SU-DHL-6 (cell line): ENCODE data around the gene SSNA1.

Source experiments
- H2AFZ ChIP-seq: fragments of 200-600 bp; sonication (generic); 2 replicates; pipeline ENCODE4 v1.6.1; 2014; ENCODE audit warnings: low read depth, mild to moderate bottlenecking, moderate library complexity, mixed read lengths, antibody characterized with exemption, low read length; ENCODE audit not compliant: severe bottlenecking
- H3F3A ChIP-seq: fragments of 200-600 bp; shearing (Covaris generic); 2 replicates; pipeline ENCODE4 v1.6.0; 2016; ENCODE audit warnings: antibody characterized with exemption, mild to moderate bottlenecking; ENCODE audit not compliant: insufficient read depth
- H3K27ac ChIP-seq: fragments of 200-600 bp; sonication (generic); 2 replicates; pipeline ENCODE4 v1.5.1; 2016; ENCODE audit warnings: low read depth, mild to moderate bottlenecking, low read length, moderate library complexity, mixed read lengths
- H3K27me3 ChIP-seq: fragments of 200-600 bp; sonication (generic), shearing (Covaris generic); 2 replicates; pipeline ENCODE4 v1.6.0; 2014; ENCODE audit warnings: mild to moderate bottlenecking, low read length
- H3K36me3 ChIP-seq: fragments of 200-600 bp; sonication (generic); 2 replicates; pipeline ENCODE4 v1.6.1; 2014; ENCODE audit warnings: mild to moderate bottlenecking, low read length, mixed read lengths
- H3K4me2 ChIP-seq: fragments of 300-600, 200-600 bp; shearing (Covaris generic), sonication (generic); 2 replicates; pipeline ENCODE4 v1.6.0; 2014; ENCODE audit warnings: low read length, low read depth, mild to moderate bottlenecking; ENCODE audit not compliant: poor library complexity, severe bottlenecking
- H3K4me3 ChIP-seq: fragments of 200-600 bp; sonication (generic); 2 replicates; pipeline ENCODE4 v1.5.1; 2014; ENCODE audit warnings: antibody characterized with exemption, low read length, mild to moderate bottlenecking, mixed read lengths; ENCODE audit not compliant: insufficient read depth, poor library complexity, severe bottlenecking
- H3K79me2 ChIP-seq: fragments of 200-600 bp; sonication (generic); 2 replicates; pipeline ENCODE4 v1.6.1; 2014; ENCODE audit warnings: mild to moderate bottlenecking, low read length, moderate library complexity; ENCODE audit not compliant: insufficient read depth
- H3K9ac ChIP-seq: fragments of 200-600 bp; sonication (generic); 2 replicates; pipeline ENCODE4 v1.7.0; 2014; ENCODE audit warnings: mild to moderate bottlenecking, low read length
- H3K9me2 ChIP-seq: fragments of 200-600 bp; sonication (generic); replicated peaks from 2 replicates; pipeline ENCODE4 v1.6.1; 2014; ENCODE audit warnings: low read length; ENCODE audit not compliant: insufficient read depth
- H3K9me3 ChIP-seq: fragments of 200-600 bp; sonication (generic); 2 replicates; pipeline ENCODE4 v1.6.1; 2014; ENCODE audit warnings: low read length, mixed read lengths; ENCODE audit not compliant: insufficient read depth
- H4K20me1 ChIP-seq: fragments of 200-600 bp; sonication (generic); 2 replicates; pipeline ENCODE4 v1.6.1; 2014; ENCODE audit warnings: low read depth, mild to moderate bottlenecking, antibody characterized with exemption, low read length, moderate library complexity, mixed read lengths
- EZH2phosphoT487 ChIP-seq: fragments of 200-600 bp; sonication (generic), shearing (Covaris generic); conservative IDR thresholded peaks from 2 replicates; pipeline ENCODE4 v1.6.1; 2018; ENCODE audit warnings: mild to moderate bottlenecking, antibody characterized with exemption, low read length, moderate library complexity, mixed read lengths
- TF ChIP-seq, protein P1 (sequence below): fragments of 200-600 bp; sonication (generic); IDR thresholded peaks from one replicate; pipeline ENCODE4 v1.5.1; 2017; ENCODE audit warnings: antibody characterized with exemption, mild to moderate bottlenecking, low read length, moderate library complexity; ENCODE audit not compliant: insufficient read depth, poor library complexity, severe bottlenecking

SSNA1 gene

DNA sequence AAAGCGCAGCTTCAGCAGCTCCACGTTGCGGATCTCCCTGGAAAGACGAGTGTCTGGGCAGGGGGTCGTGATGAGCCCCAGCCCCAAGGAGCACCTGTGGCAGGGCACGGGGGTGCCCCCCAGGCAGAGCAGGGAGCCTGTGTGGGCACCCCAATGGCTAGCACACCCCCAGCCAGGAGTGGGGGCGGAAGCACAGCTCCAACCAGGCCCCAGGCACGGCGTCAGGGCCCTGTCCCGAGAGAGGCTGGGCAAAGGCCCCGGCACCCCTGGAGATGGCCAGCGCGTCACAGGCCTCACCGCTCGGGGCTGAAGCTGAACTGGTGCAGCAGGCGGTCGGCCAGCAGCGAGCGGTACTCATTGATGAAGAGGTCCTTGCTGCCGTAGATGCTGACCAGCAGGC is 8.0 kb upstream of the SSNA1 start:
- no peaks in the 10 kb centered on the region for H3K9me3 ChIP-seq
- H3K27me3 ChIP-seq, result no peaks in the 10 kb centered on the region
- no peaks in the 10 kb centered on the region for H3K9me2 ChIP-seq
- no peaks in the 10 kb centered on the region for H3F3A ChIP-seq
- H4K20me1 ChIP-seq, result no peaks in the 10 kb centered on the region
- no peak overlapping the region for H2AFZ ChIP-seq
- H3K4me3 ChIP-seq, result no peak overlapping the region
- H3K36me3 ChIP-seq, result no peaks in the 10 kb centered on the region
- no peak overlapping the region for H3K9ac ChIP-seq
- H3K27ac ChIP-seq, result no peak overlapping the region
- TF ChIP-seq, protein P1, sequence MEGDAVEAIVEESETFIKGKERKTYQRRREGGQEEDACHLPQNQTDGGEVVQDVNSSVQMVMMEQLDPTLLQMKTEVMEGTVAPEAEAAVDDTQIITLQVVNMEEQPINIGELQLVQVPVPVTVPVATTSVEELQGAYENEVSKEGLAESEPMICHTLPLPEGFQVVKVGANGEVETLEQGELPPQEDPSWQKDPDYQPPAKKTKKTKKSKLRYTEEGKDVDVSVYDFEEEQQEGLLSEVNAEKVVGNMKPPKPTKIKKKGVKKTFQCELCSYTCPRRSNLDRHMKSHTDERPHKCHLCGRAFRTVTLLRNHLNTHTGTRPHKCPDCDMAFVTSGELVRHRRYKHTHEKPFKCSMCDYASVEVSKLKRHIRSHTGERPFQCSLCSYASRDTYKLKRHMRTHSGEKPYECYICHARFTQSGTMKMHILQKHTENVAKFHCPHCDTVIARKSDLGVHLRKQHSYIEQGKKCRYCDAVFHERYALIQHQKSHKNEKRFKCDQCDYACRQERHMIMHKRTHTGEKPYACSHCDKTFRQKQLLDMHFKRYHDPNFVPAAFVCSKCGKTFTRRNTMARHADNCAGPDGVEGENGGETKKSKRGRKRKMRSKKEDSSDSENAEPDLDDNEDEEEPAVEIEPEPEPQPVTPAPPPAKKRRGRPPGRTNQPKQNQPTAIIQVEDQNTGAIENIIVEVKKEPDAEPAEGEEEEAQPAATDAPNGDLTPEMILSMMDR, result no peak
- TF ChIP-seq EZH2phosphoT487, result no peak
- no peak overlapping the region for H3K4me2 ChIP-seq
- H3K79me2 ChIP-seq, result no peaks in the 10 kb centered on the region

DNA sequence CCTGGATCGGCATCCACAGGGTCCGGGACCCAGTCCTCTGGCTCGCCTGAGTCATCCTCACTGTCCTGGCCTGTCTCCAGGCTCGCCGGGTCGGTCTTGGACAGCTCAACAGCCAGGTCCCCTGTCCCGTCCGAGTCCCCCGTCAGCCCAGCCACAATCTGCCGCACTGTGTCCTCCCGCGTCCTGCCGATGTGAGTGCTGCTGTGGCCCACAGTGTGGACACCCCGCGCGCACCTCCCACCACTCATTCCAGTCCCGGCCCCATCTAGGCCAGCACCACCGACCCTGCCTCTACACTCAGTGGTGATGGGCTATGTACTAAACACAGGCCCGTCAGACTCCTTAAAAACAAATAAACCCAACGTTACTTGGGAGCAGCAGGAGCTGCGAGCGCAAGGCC is 6.8 kb upstream of the SSNA1 start:
- TF ChIP-seq, protein P1, result no peak
- TF ChIP-seq EZH2phosphoT487, result no peak
- H3K9ac ChIP-seq, result no peak overlapping the region

DNA sequence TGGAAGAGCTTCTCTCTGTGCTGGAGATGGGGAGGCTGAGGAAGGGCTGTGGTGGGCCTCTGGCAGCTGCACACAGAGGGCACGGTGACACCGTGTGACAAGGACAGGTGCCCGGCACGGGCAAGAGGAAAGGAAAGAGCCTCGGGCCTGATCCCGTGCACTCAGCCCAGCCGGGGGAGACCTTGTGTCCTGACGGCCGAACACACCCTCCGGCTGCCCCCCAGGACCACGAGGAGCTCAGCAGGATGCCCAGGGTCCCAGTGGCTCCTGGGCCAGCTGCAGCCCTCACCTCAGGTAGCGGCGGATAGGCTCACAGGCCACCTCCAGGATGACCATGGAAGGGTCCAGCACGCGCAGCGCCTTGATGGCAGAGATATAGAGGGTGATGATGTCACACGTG is 5.6 kb upstream of the SSNA1 start:
- H3K27ac ChIP-seq, result no peak overlapping the region
- H3K4me3 ChIP-seq, result no peak overlapping the region
- H3K36me3 ChIP-seq, result no peaks in the 10 kb centered on the region
- no peak overlapping the region for H3K9ac ChIP-seq
- no peaks in the 10 kb centered on the region for H3K9me3 ChIP-seq
- H4K20me1 ChIP-seq, result no peaks in the 10 kb centered on the region
- H2AFZ ChIP-seq, result no peak overlapping the region
- peaks cover 9% of the 10 kb centered on the region for H3K79me2 ChIP-seq
- no peaks in the 10 kb centered on the region for H3F3A ChIP-seq
- H3K27me3 ChIP-seq, result no peaks in the 10 kb centered on the region
- H3K4me2 ChIP-seq, result no peak overlapping the region
- H3K9me2 ChIP-seq, result no peaks in the 10 kb centered on the region
- no peak for TF ChIP-seq EZH2phosphoT487
- TF ChIP-seq, protein P1, result no peak

More for the DNA sequence above, 6.8 kb upstream of the SSNA1 start:
- Histone ChIP-seq H4K20me1 (no peaks in the 10 kb centered on the region), H2AFZ (no peak overlapping the region), H3K4me3 (no peak overlapping the region), H3K79me2 (no peaks in the 10 kb centered on the region), H3F3A (no peaks in the 10 kb centered on the region), H3K27ac (no peak overlapping the region), H3K9me3 (no peaks in the 10 kb centered on the region), H3K9me2 (no peaks in the 10 kb centered on the region), H3K27me3 (no peaks in the 10 kb centered on the region), H3K4me2 (no peak overlapping the region), H3K36me3 (no peaks in the 10 kb centered on the region)
